Measurements from ENCODE around the gene GNG12.

Gene GNG12

DNA sequence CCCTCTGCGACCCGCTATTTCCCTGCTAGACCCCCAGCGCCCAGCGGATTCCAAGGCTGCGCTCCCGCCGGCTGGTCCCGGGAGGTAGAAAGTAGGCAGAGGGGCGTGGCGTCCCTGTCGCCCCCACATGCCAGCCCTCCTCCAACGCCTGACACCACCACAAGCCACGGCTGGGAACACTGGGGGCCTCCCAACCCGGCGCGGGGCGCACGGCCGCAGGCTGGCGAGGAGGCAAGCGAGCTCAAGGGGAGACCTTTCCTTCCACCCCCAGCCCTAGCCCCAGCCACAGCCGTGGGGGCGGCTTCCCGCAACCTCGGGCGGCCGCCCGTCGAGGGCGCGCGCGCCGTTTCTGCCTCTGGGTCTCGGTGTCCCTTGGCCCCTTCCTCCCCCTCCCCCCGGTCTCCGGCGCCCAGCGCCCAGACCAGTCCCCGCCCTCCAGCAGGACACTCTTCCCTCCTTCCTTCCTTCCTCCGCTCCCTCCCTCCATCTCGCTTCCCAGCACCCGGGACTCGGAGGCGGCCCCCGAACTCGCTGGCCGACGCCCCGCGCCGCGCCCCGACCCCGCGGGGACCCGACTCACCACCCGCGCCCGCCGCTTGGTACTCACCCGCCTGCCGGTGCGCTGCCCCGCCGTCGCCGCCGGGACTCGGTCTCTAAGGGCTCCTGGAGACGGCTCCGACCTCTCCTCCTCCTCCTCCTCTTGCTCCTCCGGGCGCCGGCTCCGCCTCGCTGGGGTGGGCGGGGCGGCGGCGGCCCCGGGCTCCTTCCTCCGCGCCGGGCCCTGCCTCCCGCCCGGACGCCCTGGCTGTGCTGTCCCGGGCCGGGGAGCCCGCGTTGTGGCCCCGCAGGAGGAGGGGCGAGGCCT, at the start of gene GNG12:
Gene GNG12, minus strand, starts transcription at position 731 of the 865 bp plus-strand sequence. CDS start 125,781 bp downstream, outside the sequence.
- Histone ChIP-seq H3K27me3 (replicated peaks; ENCODE audit: control insufficient read depth, insufficient read depth, low read length) (no peaks in the 10 kb centered on the region), H3K36me3 (ENCODE audit: control insufficient read depth, insufficient read depth, low read length, severe bottlenecking) (peaks cover 13% of the 10 kb centered on the region), H3K9me3 (ENCODE audit: control insufficient read depth, low read length) (no peaks in the 10 kb centered on the region), H3K4me1 (ENCODE audit: control insufficient read depth, insufficient read depth, low read length) (peaks cover 57% of the 10 kb centered on the region), H3K9ac (ENCODE audit: low read length) (peak within 1 kb of the TSS; percentile 98), H3K4me3 (ENCODE audit: low read length) (peak within 1 kb of the TSS; percentile 94)
- peak; percentile 89 for DNase-seq (ENCODE audit: low read depth)

DNA sequence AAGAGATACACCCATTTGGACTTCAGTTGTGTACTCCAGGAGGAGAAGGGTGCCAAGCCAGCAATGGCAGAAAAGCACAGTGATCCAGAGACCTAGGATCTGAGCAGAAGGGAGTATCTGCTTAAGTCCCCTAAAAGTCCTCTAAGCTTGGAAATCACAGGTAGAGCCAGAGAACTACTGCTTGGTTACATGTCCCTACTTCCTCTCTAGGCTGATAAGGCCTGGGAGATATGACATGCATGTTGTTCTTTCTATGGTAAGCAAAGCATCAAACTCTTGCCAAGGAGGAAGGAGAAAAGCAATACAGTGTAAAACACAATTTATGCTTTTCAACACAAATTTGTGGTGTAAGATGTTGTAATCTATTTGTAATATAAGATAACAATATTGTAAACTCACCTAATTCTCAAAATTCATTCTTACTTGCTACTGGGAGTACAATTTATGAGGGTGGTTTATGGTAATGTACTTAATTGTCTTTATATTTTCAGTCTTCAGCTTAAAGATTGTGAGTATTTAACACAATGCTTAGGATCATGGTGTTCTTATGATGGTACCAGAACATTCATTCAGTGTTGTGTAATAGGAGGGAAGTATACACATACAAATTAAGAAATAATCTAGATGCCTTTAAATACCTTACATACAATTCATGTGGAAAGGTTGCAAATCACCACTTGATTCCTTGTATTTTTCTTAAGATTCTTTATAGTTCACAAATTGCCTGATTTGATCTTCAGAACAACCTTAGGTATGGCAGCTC, 49.1 kb upstream of the GNG12 start:
- no peak overlapping the region for H3K4me3 ChIP-seq (ENCODE audit: low read length)
- H3K36me3 ChIP-seq (ENCODE audit: control insufficient read depth, insufficient read depth, low read length, severe bottlenecking), result no peaks in the 10 kb centered on the region
- no peaks in the 10 kb centered on the region for H3K27me3 ChIP-seq (replicated peaks; ENCODE audit: control insufficient read depth, insufficient read depth, low read length)
- no peak overlapping the region for H3K9ac ChIP-seq (ENCODE audit: low read length)
- DNase-seq (ENCODE audit: low read depth), result no peak
- H3K9me3 ChIP-seq (ENCODE audit: control insufficient read depth, low read length), result no peaks in the 10 kb centered on the region
- H3K4me1 ChIP-seq (ENCODE audit: control insufficient read depth, insufficient read depth, low read length), result peaks cover 31% of the 10 kb centered on the region

DNA sequence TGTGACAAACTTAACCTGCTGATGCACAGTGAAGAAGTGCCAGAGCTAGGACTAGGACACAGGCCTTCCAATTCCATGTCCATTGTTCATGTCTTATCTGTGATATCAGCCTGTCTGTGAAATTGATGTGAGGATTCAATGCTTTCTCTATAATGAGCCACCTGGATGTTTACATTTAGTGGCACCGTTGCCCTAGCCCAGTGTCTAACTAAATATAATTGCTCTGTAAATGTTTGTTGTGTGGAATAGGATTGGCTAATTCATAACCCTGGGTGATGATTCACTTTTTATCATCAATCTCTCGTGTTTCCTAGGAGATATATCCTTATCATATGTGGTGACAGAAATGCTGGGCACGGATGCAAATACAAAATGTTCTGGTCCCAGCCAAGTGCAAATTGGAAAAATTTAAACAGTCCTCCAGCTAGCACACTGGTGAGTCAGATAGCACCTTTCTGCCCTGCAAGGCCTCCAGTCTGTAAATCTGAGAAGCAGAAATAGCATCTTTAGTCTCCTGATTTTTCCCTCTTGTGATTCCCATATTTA, 46.9 kb upstream of the GNG12 start:
- Histone ChIP-seq H3K27me3 (replicated peaks; ENCODE audit: control insufficient read depth, insufficient read depth, low read length) (no peaks in the 10 kb centered on the region), H3K4me1 (ENCODE audit: control insufficient read depth, insufficient read depth, low read length) (peaks cover 28% of the 10 kb centered on the region), H3K9me3 (ENCODE audit: control insufficient read depth, low read length) (no peaks in the 10 kb centered on the region), H3K36me3 (ENCODE audit: control insufficient read depth, insufficient read depth, low read length, severe bottlenecking) (no peaks in the 10 kb centered on the region), H3K9ac (ENCODE audit: low read length) (peak overlapping the region; percentile 35), H3K4me3 (ENCODE audit: low read length) (no peak overlapping the region)
- peak; percentile 59 for DNase-seq (ENCODE audit: low read depth)

DNA sequence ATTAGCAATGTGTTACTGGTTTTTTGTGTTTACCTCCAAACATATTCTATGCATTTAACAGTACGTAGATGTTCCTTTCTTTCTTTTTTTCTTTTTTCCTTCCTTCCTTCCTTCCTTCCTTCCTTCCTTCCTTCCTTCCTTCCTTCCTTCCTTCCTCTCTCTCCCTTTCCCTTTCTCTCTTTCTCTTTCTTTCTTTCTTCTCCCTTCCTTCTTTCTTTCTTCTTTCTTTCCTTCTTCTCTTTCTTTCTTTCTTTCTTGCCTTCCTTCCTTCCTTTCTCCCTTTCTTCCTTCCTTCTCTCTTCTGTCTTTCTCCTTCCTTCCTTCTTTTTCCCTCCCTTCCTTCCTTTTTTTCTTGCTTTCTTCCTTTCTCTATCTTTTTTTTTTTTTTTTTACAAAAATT, 46.2 kb upstream of the GNG12 start:
- Histone ChIP-seq H3K4me1 (ENCODE audit: control insufficient read depth, insufficient read depth, low read length) (peaks cover 28% of the 10 kb centered on the region), H3K36me3 (ENCODE audit: control insufficient read depth, insufficient read depth, low read length, severe bottlenecking) (no peaks in the 10 kb centered on the region), H3K9ac (ENCODE audit: low read length) (no peak overlapping the region), H3K9me3 (ENCODE audit: control insufficient read depth, low read length) (peaks cover 5% of the 10 kb centered on the region), H3K4me3 (ENCODE audit: low read length) (no peak overlapping the region), H3K27me3 (replicated peaks; ENCODE audit: control insufficient read depth, insufficient read depth, low read length) (no peaks in the 10 kb centered on the region)
- no peak for DNase-seq (ENCODE audit: low read depth)

- Histone ChIP-seq H3K9me3 (ENCODE audit: control insufficient read depth, low read length) (peaks cover 5% of the 10 kb centered on the region), H3K36me3 (ENCODE audit: control insufficient read depth, insufficient read depth, low read length, severe bottlenecking) (no peaks in the 10 kb centered on the region), H3K4me3 (ENCODE audit: low read length) (no peak overlapping the region), H3K4me1 (ENCODE audit: control insufficient read depth, insufficient read depth, low read length) (peaks cover under 1% of the 10 kb centered on the region), H3K27me3 (replicated peaks; ENCODE audit: control insufficient read depth, insufficient read depth, low read length) (no peaks in the 10 kb centered on the region), H3K9ac (ENCODE audit: low read length) (no peak overlapping the region)
- DNase-seq (ENCODE audit: low read depth), result no peak
Observed at GRCh38 chr1:67874501-67875111, 41.3 kb upstream of the GNG12 start.

DNA sequence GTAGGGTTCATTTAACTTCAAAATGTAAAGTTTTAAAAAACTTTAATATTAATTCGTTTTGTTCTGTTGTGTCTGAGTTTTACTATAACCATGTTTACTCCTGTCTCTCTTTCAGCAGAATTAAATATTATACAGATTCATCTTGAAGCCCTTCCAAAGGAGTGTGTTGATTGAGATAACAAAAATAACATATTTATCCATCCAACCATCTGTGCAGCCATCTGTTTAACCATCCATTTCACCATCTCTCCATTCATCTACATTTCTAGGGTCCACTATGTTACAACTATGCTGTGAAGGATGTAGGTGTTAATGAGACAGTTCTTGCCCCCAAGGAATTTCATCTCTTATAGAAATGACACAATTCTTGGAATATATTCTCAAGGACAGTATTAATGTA, 36.0 kb upstream of the GNG12 start:
- no peak for DNase-seq (ENCODE audit: low read depth)
- H3K36me3 ChIP-seq (ENCODE audit: control insufficient read depth, insufficient read depth, low read length, severe bottlenecking), result no peaks in the 10 kb centered on the region
- no peaks in the 10 kb centered on the region for H3K4me1 ChIP-seq (ENCODE audit: control insufficient read depth, insufficient read depth, low read length)
- H3K9me3 ChIP-seq (ENCODE audit: control insufficient read depth, low read length), result no peaks in the 10 kb centered on the region
- no peak overlapping the region for H3K4me3 ChIP-seq (ENCODE audit: low read length)
- no peaks in the 10 kb centered on the region for H3K27me3 ChIP-seq (replicated peaks; ENCODE audit: control insufficient read depth, insufficient read depth, low read length)
- H3K9ac ChIP-seq (ENCODE audit: low read length), result no peak overlapping the region

- H3K4me3 ChIP-seq (ENCODE audit: low read length), result no peak overlapping the region
- H3K27me3 ChIP-seq (replicated peaks; ENCODE audit: control insufficient read depth, insufficient read depth, low read length), result no peaks in the 10 kb centered on the region
- H3K4me1 ChIP-seq (ENCODE audit: control insufficient read depth, insufficient read depth, low read length), result peaks cover 3% of the 10 kb centered on the region
- DNase-seq (ENCODE audit: low read depth), result no peak
- H3K36me3 ChIP-seq (ENCODE audit: control insufficient read depth, insufficient read depth, low read length, severe bottlenecking), result no peaks in the 10 kb centered on the region
- H3K9ac ChIP-seq (ENCODE audit: low read length), result no peak overlapping the region
- H3K9me3 ChIP-seq (ENCODE audit: control insufficient read depth, low read length), result no peaks in the 10 kb centered on the region
Observed at GRCh38 chr1:67863637-67864036, 30.4 kb upstream of the GNG12 start.

DNA sequence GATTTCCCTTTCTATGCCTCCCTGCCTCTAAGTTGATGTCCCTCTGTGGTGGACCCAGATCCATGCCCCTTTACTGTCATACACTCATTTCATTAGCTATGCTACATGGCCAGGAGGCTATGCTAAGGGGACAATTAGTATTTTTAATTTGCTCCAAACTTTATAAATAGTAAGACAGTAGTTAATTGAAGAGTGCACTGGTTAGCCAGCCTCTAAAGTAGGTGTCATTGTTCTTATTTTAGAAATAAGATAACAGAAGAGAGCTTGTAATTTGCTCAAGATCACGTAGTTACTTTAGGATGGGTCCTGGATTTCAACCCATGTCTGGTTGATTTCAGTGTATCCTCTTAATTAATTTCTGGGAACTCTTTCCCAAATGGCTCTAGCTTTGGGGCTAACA, 29.4 kb upstream of the GNG12 start:
- Histone ChIP-seq H3K36me3 (ENCODE audit: control insufficient read depth, insufficient read depth, low read length, severe bottlenecking) (no peaks in the 10 kb centered on the region), H3K4me1 (ENCODE audit: control insufficient read depth, insufficient read depth, low read length) (peaks cover 3% of the 10 kb centered on the region), H3K9me3 (ENCODE audit: control insufficient read depth, low read length) (no peaks in the 10 kb centered on the region), H3K4me3 (ENCODE audit: low read length) (no peak overlapping the region), H3K9ac (ENCODE audit: low read length) (no peak overlapping the region), H3K27me3 (replicated peaks; ENCODE audit: control insufficient read depth, insufficient read depth, low read length) (no peaks in the 10 kb centered on the region)
- no peak for DNase-seq (ENCODE audit: low read depth)

DNA sequence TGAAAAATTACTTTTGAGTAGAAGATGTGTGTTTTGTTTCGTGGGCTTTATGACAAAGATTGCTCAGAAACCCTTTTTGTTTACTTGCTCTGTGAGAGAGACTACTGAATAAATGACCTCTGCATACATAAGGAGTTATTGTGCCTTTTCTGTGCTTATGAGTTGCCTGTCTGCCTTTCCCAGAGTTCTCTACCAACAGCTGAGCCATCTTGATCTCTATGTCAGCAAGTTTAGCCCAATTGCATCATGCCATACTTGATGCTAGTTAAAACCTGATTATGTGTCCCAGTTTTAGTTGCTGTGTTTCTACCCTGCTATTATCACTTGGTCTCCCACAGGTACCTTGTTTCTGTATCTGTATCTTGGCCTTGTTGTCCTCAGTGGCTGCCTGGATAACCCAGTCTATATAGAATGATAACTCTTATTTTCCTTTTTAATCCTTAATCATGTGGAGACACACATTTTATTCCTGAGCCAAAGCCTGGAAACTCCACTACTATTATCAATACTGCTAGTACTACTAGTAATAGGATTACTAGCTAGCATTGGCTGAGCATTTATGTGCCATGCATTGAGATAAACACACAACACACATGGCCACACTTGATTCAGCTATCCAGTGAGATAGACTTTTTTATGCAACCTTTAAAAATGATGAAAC, 28.7 kb upstream of the GNG12 start:
- Histone ChIP-seq H3K9me3 (ENCODE audit: control insufficient read depth, low read length) (no peaks in the 10 kb centered on the region), H3K27me3 (replicated peaks; ENCODE audit: control insufficient read depth, insufficient read depth, low read length) (no peaks in the 10 kb centered on the region), H3K9ac (ENCODE audit: low read length) (no peak overlapping the region), H3K4me1 (ENCODE audit: control insufficient read depth, insufficient read depth, low read length) (peaks cover 5% of the 10 kb centered on the region), H3K36me3 (ENCODE audit: control insufficient read depth, insufficient read depth, low read length, severe bottlenecking) (no peaks in the 10 kb centered on the region), H3K4me3 (ENCODE audit: low read length) (no peak overlapping the region)
- DNase-seq (ENCODE audit: low read depth), result no peak

GRCh38 chr1:67860776-67861175, 27.5 kb upstream of the GNG12 start:
- H3K27me3 ChIP-seq (replicated peaks; ENCODE audit: control insufficient read depth, insufficient read depth, low read length), result no peaks in the 10 kb centered on the region
- no peak for DNase-seq (ENCODE audit: low read depth)
- H3K36me3 ChIP-seq (ENCODE audit: control insufficient read depth, insufficient read depth, low read length, severe bottlenecking), result no peaks in the 10 kb centered on the region
- H3K4me3 ChIP-seq (ENCODE audit: low read length), result no peak overlapping the region
- no peaks in the 10 kb centered on the region for H3K9me3 ChIP-seq (ENCODE audit: control insufficient read depth, low read length)
- H3K4me1 ChIP-seq (ENCODE audit: control insufficient read depth, insufficient read depth, low read length), result peaks cover 8% of the 10 kb centered on the region
- no peak overlapping the region for H3K9ac ChIP-seq (ENCODE audit: low read length)
